ENCODE results near the gene PITPNM3.

PITPNM3 gene

GRCh38 chr17:6461792-6462524, 94.4 kb downstream of the PITPNM3 start:
- no peaks in the 10 kb centered on the region for H3K36me3 Mint-ChIP-seq (ENCODE audit: insufficient read depth)
- DNase-seq (ENCODE audit: low spot score in 2 of 2): no peak
- H3K4me1 Mint-ChIP-seq: no peaks in the 10 kb centered on the region
- no peak for ATAC-seq (replicated peaks; ENCODE audit: extremely low read depth, poor library complexity, severe bottlenecking)
- H3K9me3 Mint-ChIP-seq: no peaks in the 10 kb centered on the region
- peaks cover 21% of the 10 kb centered on the region for H3K27me3 Mint-ChIP-seq
- H3K27ac Mint-ChIP-seq (ENCODE audit: low read depth): peak overlapping the region; percentile 54
- H3K4me3 Mint-ChIP-seq: no peak overlapping the region

- no peak overlapping the region for H3K4me3 Mint-ChIP-seq
- no peak for ATAC-seq (replicated peaks; ENCODE audit: extremely low read depth, poor library complexity, severe bottlenecking)
These were observed 95.1 kb downstream of the PITPNM3 start for GRCh38 chr17:6461246-6461645.

GRCh38 chr17:6460531-6461161, 95.7 kb downstream of the PITPNM3 start:
- peaks cover 19% of the 10 kb centered on the region for H3K27me3 Mint-ChIP-seq
- H3K27ac Mint-ChIP-seq (ENCODE audit: low read depth): no peak overlapping the region
- no peaks in the 10 kb centered on the region for H3K9me3 Mint-ChIP-seq
- H3K36me3 Mint-ChIP-seq (ENCODE audit: insufficient read depth): no peaks in the 10 kb centered on the region
- no peaks in the 10 kb centered on the region for H3K4me1 Mint-ChIP-seq
- ATAC-seq (replicated peaks; ENCODE audit: extremely low read depth, poor library complexity, severe bottlenecking) (no peak), DNase-seq (ENCODE audit: low spot score in 2 of 2) (no peak)
- H3K4me3 Mint-ChIP-seq: no peak overlapping the region

More at GRCh38 chr17:6461246-6461645, 95.1 kb downstream of the PITPNM3 start:
- Mint-ChIP-seq H3K9me3 (no peaks in the 10 kb centered on the region), H3K4me1 (no peaks in the 10 kb centered on the region), H3K27ac (ENCODE audit: low read depth) (no peak overlapping the region), H3K36me3 (ENCODE audit: insufficient read depth) (no peaks in the 10 kb centered on the region), H3K27me3 (peaks cover 25% of the 10 kb centered on the region)
- DNase-seq (ENCODE audit: low spot score in 2 of 2): no peak

GRCh38 chr17:6458460-6458950, 97.8 kb downstream of the PITPNM3 start:
- H3K36me3 Mint-ChIP-seq (ENCODE audit: insufficient read depth): no peaks in the 10 kb centered on the region
- no peak for ATAC-seq (replicated peaks; ENCODE audit: extremely low read depth, poor library complexity, severe bottlenecking)

GRCh38 chr17:6457688-6458459, 98.5 kb downstream of the PITPNM3 start:
- Mint-ChIP-seq H3K4me1 (peaks cover 4% of the 10 kb centered on the region), H3K27ac (ENCODE audit: low read depth) (no peak overlapping the region), H3K27me3 (peaks cover 34% of the 10 kb centered on the region), H3K4me3 (no peak overlapping the region), H3K36me3 (ENCODE audit: insufficient read depth) (peaks cover 2% of the 10 kb centered on the region), H3K9me3 (no peaks in the 10 kb centered on the region)
- ATAC-seq (replicated peaks; ENCODE audit: extremely low read depth, poor library complexity, severe bottlenecking): no peak
- DNase-seq (ENCODE audit: low spot score in 2 of 2): no peak

More at GRCh38 chr17:6458460-6458950, 97.8 kb downstream of the PITPNM3 start:
- no peaks in the 10 kb centered on the region for H3K9me3 Mint-ChIP-seq
- peaks cover 29% of the 10 kb centered on the region for H3K27me3 Mint-ChIP-seq
- no peak for DNase-seq (ENCODE audit: low spot score in 2 of 2)
- peaks cover 2% of the 10 kb centered on the region for H3K4me1 Mint-ChIP-seq
- no peak overlapping the region for H3K27ac Mint-ChIP-seq (ENCODE audit: low read depth)
- H3K4me3 Mint-ChIP-seq: no peak overlapping the region

- Mint-ChIP-seq H3K27ac (ENCODE audit: low read depth) (no peak overlapping the region), H3K4me3 (no peak overlapping the region), H3K36me3 (ENCODE audit: insufficient read depth) (peaks cover 3% of the 10 kb centered on the region), H3K27me3 (peaks cover 27% of the 10 kb centered on the region), H3K9me3 (no peaks in the 10 kb centered on the region), H3K4me1 (peaks cover 4% of the 10 kb centered on the region)
- ATAC-seq (replicated peaks; ENCODE audit: extremely low read depth, poor library complexity, severe bottlenecking): no peak
- DNase-seq (ENCODE audit: low spot score in 2 of 2): no peak
These were observed 99.3 kb downstream of the PITPNM3 start for GRCh38 chr17:6456914-6457687.

- no peak overlapping the region for H3K27ac Mint-ChIP-seq (ENCODE audit: low read depth)
- no peak for ATAC-seq (replicated peaks; ENCODE audit: extremely low read depth, poor library complexity, severe bottlenecking)
- peaks cover 32% of the 10 kb centered on the region for H3K27me3 Mint-ChIP-seq
- no peak for DNase-seq (ENCODE audit: low spot score in 2 of 2)
- peaks cover 4% of the 10 kb centered on the region for H3K4me1 Mint-ChIP-seq
- H3K9me3 Mint-ChIP-seq: no peaks in the 10 kb centered on the region
- H3K4me3 Mint-ChIP-seq: peak overlapping the region; percentile 19
- H3K36me3 Mint-ChIP-seq (ENCODE audit: insufficient read depth): peaks cover 3% of the 10 kb centered on the region
These were observed 100.0 kb downstream of the PITPNM3 start for GRCh38 chr17:6456321-6456720.

- H3K9me3 Mint-ChIP-seq: no peaks in the 10 kb centered on the region
- H3K4me1 Mint-ChIP-seq: peaks cover 4% of the 10 kb centered on the region
- peaks cover 35% of the 10 kb centered on the region for H3K27me3 Mint-ChIP-seq
- peaks cover 3% of the 10 kb centered on the region for H3K36me3 Mint-ChIP-seq (ENCODE audit: insufficient read depth)
- ATAC-seq (replicated peaks; ENCODE audit: extremely low read depth, poor library complexity, severe bottlenecking) (peak; percentile 83), DNase-seq (ENCODE audit: low spot score in 2 of 2) (no peak)
- no peak overlapping the region for H3K27ac Mint-ChIP-seq (ENCODE audit: low read depth)
- no peak overlapping the region for H3K4me3 Mint-ChIP-seq
These were observed 101.0 kb downstream of the PITPNM3 start for GRCh38 chr17:6455321-6455705.

GRCh38 chr17:6454495-6455320, 101.6 kb downstream of the PITPNM3 start:
- peak overlapping the region; percentile 41 for H3K4me3 Mint-ChIP-seq
- H3K36me3 Mint-ChIP-seq (ENCODE audit: insufficient read depth): peaks cover 3% of the 10 kb centered on the region

GRCh38 chr17:6453279-6454024, 102.9 kb downstream of the PITPNM3 start:
- H3K4me1 Mint-ChIP-seq: peaks cover 4% of the 10 kb centered on the region
- peaks cover 35% of the 10 kb centered on the region for H3K27me3 Mint-ChIP-seq
- H3K36me3 Mint-ChIP-seq (ENCODE audit: insufficient read depth): peaks cover 3% of the 10 kb centered on the region
- no peak overlapping the region for H3K4me3 Mint-ChIP-seq
- no peak overlapping the region for H3K27ac Mint-ChIP-seq (ENCODE audit: low read depth)
- ATAC-seq (replicated peaks; ENCODE audit: extremely low read depth, poor library complexity, severe bottlenecking): no peak
- DNase-seq (ENCODE audit: low spot score in 2 of 2): no peak
- H3K9me3 Mint-ChIP-seq: no peaks in the 10 kb centered on the region

More at GRCh38 chr17:6454495-6455320, 101.6 kb downstream of the PITPNM3 start:
- Mint-ChIP-seq H3K4me1 (peaks cover 4% of the 10 kb centered on the region), H3K27ac (ENCODE audit: low read depth) (no peak overlapping the region), H3K27me3 (peaks cover 35% of the 10 kb centered on the region), H3K9me3 (no peaks in the 10 kb centered on the region)
- ATAC-seq (replicated peaks; ENCODE audit: extremely low read depth, poor library complexity, severe bottlenecking) (no peak), DNase-seq (ENCODE audit: low spot score in 2 of 2) (no peak)
